ENCODE measurements around the gene AHCTF1. TPM values are rescaled to one million over a fixed set of nuclear protein-coding genes. Genes with fewer than 3 reads are reported as not detected.

Gene AHCTF1
- total RNA-seq, 1 experiment from 2014 or later, result 44.3 TPM

DNA sequence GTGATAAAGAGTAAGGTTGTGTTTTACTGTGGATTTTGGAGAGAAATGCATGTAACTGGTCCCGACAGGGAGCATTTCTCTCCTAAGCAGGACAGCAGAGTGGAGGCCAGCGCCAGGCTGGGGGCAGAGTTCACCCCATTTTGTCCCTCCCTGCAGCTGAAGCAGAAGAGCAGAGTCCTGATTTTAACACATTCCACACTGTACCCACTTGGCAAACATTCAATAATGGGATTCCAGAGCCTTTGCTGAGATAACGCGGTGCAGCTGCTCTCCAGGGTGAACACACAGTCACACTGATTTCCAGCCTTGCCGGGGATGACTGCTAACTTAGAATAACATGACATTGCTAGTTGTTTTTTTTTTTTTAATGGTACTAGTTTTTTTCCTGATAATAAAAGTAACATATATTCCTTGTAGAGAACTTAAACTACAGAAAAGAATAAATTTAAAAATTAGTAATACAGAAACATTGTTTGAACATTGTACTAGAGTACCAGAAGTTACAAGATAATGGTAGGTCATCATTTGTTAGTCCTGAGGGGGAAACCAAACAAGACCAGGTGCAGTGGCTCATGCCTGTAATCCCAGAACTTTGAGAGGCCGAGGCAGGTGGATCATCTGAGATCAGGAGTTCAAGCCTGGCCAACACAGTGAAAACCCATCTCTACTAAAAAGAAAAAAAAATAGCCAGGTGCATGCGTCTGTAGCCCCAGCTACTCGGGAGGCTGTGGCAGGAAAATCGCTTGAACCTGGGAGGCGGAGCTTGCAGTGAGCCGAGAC, 130.3 kb downstream of the AHCTF1 start:
- Histone ChIP-seq H3T11ph (ENCODE audit: low read length) (no peak overlapping the region), H3K4me1 (ENCODE audit: insufficient read depth, low read length) (no peaks in the 10 kb centered on the region), H2AK5ac (ENCODE audit: insufficient read length, low read length) (no peak overlapping the region), H3K27me3 (ENCODE audit: insufficient read depth, low read length) (no peaks in the 10 kb centered on the region), H3K56ac (ENCODE audit: insufficient read length, low read depth, low read length) (no peak overlapping the region), H3K23ac (ENCODE audit: insufficient read length, low read depth, low read length) (no peak overlapping the region), H3K23me2 (ENCODE audit: insufficient read length, low read depth, low read length, poor library complexity, severe bottlenecking) (no peaks in the 10 kb centered on the region), H2BK15ac (ENCODE audit: low read depth, low read length) (no peak overlapping the region), H3K79me2 (ENCODE audit: insufficient read depth, low read length) (no peaks in the 10 kb centered on the region), H2BK120ac (ENCODE audit: low read depth, low read length, poor library complexity, severe bottlenecking) (no peak overlapping the region), H2BK5ac (ENCODE audit: insufficient read length, low read length) (no peak overlapping the region), H3K27ac (ENCODE audit: insufficient read length, low read depth, low read length) (no peak overlapping the region), H3K9me3 (ENCODE audit: control insufficient read depth, low read depth, low read length) (no peaks in the 10 kb centered on the region), H4K91ac (ENCODE audit: insufficient read length, low read depth, low read length) (no peak overlapping the region), H3K4me2 (ENCODE audit: insufficient read depth, insufficient read length, low read length) (no peak overlapping the region), H3K79me1 (ENCODE audit: insufficient read depth, low read depth, low read length, poor library complexity, severe bottlenecking) (no peaks in the 10 kb centered on the region), H4K8ac (replicated peaks; ENCODE audit: insufficient read length, low read depth, low read length) (no peak overlapping the region), H3K14ac (ENCODE audit: insufficient read depth, low read length) (no peak overlapping the region), H2BK20ac (ENCODE audit: low read depth, low read length, poor library complexity, severe bottlenecking) (no peak overlapping the region), H3K4ac (ENCODE audit: low read depth, low read length) (no peak overlapping the region), H4K5ac (ENCODE audit: insufficient read length, low read depth, low read length) (no peak overlapping the region), H2BK12ac (ENCODE audit: insufficient read length, low read depth, low read length) (no peak overlapping the region), H3K18ac (ENCODE audit: insufficient read length, low read depth, low read length) (no peak overlapping the region), H4K20me1 (ENCODE audit: control insufficient read depth, insufficient read depth, insufficient read length) (no peaks in the 10 kb centered on the region), H3K9ac (ENCODE audit: extremely low read depth, insufficient read length, low read length) (no peak overlapping the region), H2AFZ (ENCODE audit: low read length) (no peak overlapping the region)
- Mint-ChIP-seq H3K36me3 (ENCODE audit: insufficient read depth in 1 of 3, low read depth in 3 of 3) (no peaks in the 10 kb centered on the region), H3K4me3 (no peak overlapping the region), H3K9me3 (no peaks in the 10 kb centered on the region), H3K27me3 (ENCODE audit: low read depth) (peaks cover 3% of the 10 kb centered on the region; the same call in 1 of the 2 replicates), H3K4me1 (peaks cover 7 to 8% of the 10 kb centered on the region in 2 experiments; a peak in 3 of 4 replicates), H3K27ac (no peak overlapping the region)
- TF ChIP-seq CTCF (conservative IDR thresholded peaks at IDR 0.05), result no peak
- no peak for DNase-seq
- no CpG with 5 or more reads among the region's 11 CpGs for WGBS (ENCODE audit: extremely low coverage, insufficient read length, low lambda C conversion rate)

All from H9 (cell line).